Caco-2 (cell line): ENCODE data around the gene LPA. TPM values are rescaled to one million over a fixed set of nuclear protein-coding genes. Genes with fewer than 3 reads are reported as not detected.

ENCODE experiments used
- BruUV-seq: library from RNA; stranded (reverse); fragments of 400-500 nt; replicated peaks from 2 replicates; lab custom pipeline; 2021; lab: Mats Ljungman, UMichigan
- CTCF ChIA-PET: fragments of 300-600 bp; sonication (Branson Sonifier 250); formaldehyde crosslinking; loops from one replicate; lab custom pipeline; 2022; ENCODE audit warnings: antibody characterized with exemption; lab: Charles Lee
- POLR2A ChIA-PET: fragments of 300-600 bp; sonication (Branson Sonifier 250); formaldehyde crosslinking; loops from one replicate; lab custom pipeline; 2022; ENCODE audit warnings: antibody characterized with exemption; lab: Charles Lee
- DNase-seq, 2 experiments: peaks; one replicate each; pipeline versions ENCODE4 v3.0.0 to v3.0.0-alpha.2; 2020 to 2022
- H3K27me3 ChIP-seq: replicated peaks from 2 replicates; pipeline ENCODE4 v1.6.0; 2011; ENCODE audit warnings: low read length; ENCODE audit not compliant: control insufficient read depth, insufficient read depth
- H3K36me3 ChIP-seq: 2 replicates; pipeline ENCODE4 v1.5.1; 2011; ENCODE audit warnings: low read length; ENCODE audit not compliant: control insufficient read depth, insufficient read depth
- H3K4me1 ChIP-seq: fragments of 250-450 bp; sonication (Bioruptor Pico); 2 replicates; pipeline ENCODE4 v1.5.1; 2020; ENCODE audit warnings: mild to moderate bottlenecking
- H3K4me3 ChIP-seq: 2 replicates; pipeline ENCODE4 v1.5.1; 2011; ENCODE audit warnings: low read depth, mild to moderate bottlenecking, control low read depth, low read length
- H3K9me3 ChIP-seq: fragments of 250-450 bp; sonication (Bioruptor Pico); 2 replicates; pipeline ENCODE4 v1.5.1; 2020; ENCODE audit warnings: mild to moderate bottlenecking, moderate library complexity
- H3K27ac Mint-ChIP-seq: one replicate; pipeline ENCODE4 v1.8.0; 2022; ENCODE audit warnings: mixed read lengths; ENCODE audit not compliant: unreplicated experiment
- H3K27me3 Mint-ChIP-seq: one replicate; pipeline ENCODE4 v1.8.0; 2022; ENCODE audit warnings: mixed read lengths; ENCODE audit not compliant: insufficient read depth, unreplicated experiment
- H3K36me3 Mint-ChIP-seq: one replicate; pipeline ENCODE4 v1.8.0; 2022; ENCODE audit warnings: mild to moderate bottlenecking, mixed read lengths; ENCODE audit not compliant: insufficient read depth, unreplicated experiment
- H3K4me1 Mint-ChIP-seq: one replicate; pipeline ENCODE4 v1.8.0; 2022; ENCODE audit warnings: low read depth, mixed read lengths; ENCODE audit not compliant: unreplicated experiment
- H3K4me3 Mint-ChIP-seq: one replicate; pipeline ENCODE4 v1.8.0; 2022; ENCODE audit warnings: mild to moderate bottlenecking, moderate library complexity, mixed read lengths; ENCODE audit not compliant: unreplicated experiment
- H3K9me3 Mint-ChIP-seq: one replicate; pipeline ENCODE4 v1.8.0; 2022; ENCODE audit warnings: mixed read lengths; ENCODE audit not compliant: unreplicated experiment
- CTCF ChIP-seq, 2 experiments: fragments of 200-600 bp in 1 of 2; IDR thresholded peaks; 1 replicate in 1 of 2; 2 replicates in 1 of 2; pipeline versions ENCODE4 v1.5.1 to v1.8.0; 2011 to 2022; ENCODE audit warnings: antibody characterized with exemption in 1 of 2, control low read depth in 1 of 2, inconsistent platforms in 1 of 2, low read depth in 1 of 2, low read length in 1 of 2, mild to moderate bottlenecking in 1 of 2, moderate library complexity in 1 of 2; ENCODE audit not compliant: insufficient read depth in 1 of 2, severe bottlenecking in 1 of 2, unreplicated experiment in 1 of 2
- intact Hi-C: fragments of 100-400 bp; cut with micrococcal nuclease; formaldehyde crosslinking; loops from one replicate; pipeline ENCODE4 v1.10.0; 2022; ENCODE audit not compliant: unreplicated experiment
- total RNA-seq: library from RNA; stranded (reverse); gene quantifications from 2 replicates; pipeline ENCODE4 v1.2.3, GENCODE V29; 2022

LPA gene
- total RNA-seq, 1 experiment from 2014 or later: not detected

- intact Hi-C loops: no loop called here
- H3K36me3 Mint-ChIP-seq: no peaks in the 10 kb centered on the region
- CTCF ChIA-PET: no interaction called here
These were observed 140.9 kb downstream of the LPA start for GRCh38 chr6:160523223-160523622.

GRCh38 chr6:160520043-160520904 is 143.8 kb downstream of the LPA start:
- H3K27me3 Mint-ChIP-seq: peaks cover 3% of the 10 kb centered on the region
- DNase-seq: peak; percentile 68 to 85
- POLR2A ChIA-PET: no interaction called here

More at GRCh38 chr6:160523223-160523622, 140.9 kb downstream of the LPA start:
- no peak for DNase-seq
- no peaks in the 10 kb centered on the region for H3K36me3 ChIP-seq
- no peaks in the 10 kb centered on the region for H3K4me1 Mint-ChIP-seq
- H3K27me3 ChIP-seq: no peaks in the 10 kb centered on the region; the same call in 1 of the 2 replicates
- H3K9me3 ChIP-seq: no peaks in the 10 kb centered on the region
- H3K9me3 Mint-ChIP-seq: peaks cover 6% of the 10 kb centered on the region
- H3K4me3 ChIP-seq: no peak overlapping the region
- no TSS peak for BruUV-seq
- H3K4me3 Mint-ChIP-seq: no peak overlapping the region
- TF ChIP-seq CTCF (IDR thresholded peaks at IDR 0.05; ENCODE audit: insufficient read depth in 1 of 2, low read depth in 1 of 2, low read length in 1 of 2, severe bottlenecking in 1 of 2, unreplicated experiment in 1 of 2): no peak
- H3K27me3 Mint-ChIP-seq: peaks cover 3% of the 10 kb centered on the region
- POLR2A ChIA-PET: no interaction called here
- no peak overlapping the region for H3K27ac Mint-ChIP-seq
- H3K4me1 ChIP-seq: no peaks in the 10 kb centered on the region

More at GRCh38 chr6:160520043-160520904, 143.8 kb downstream of the LPA start:
- H3K4me1 Mint-ChIP-seq: no peaks in the 10 kb centered on the region
- H3K9me3 ChIP-seq: no peaks in the 10 kb centered on the region
- no peaks in the 10 kb centered on the region for H3K9me3 Mint-ChIP-seq
- intact Hi-C loops: loop anchor here (1.0 kb wide), 2 partner anchors 14 to 148 kb away; no protein-coding TSS in a partner anchor
- H3K36me3 ChIP-seq: no peaks in the 10 kb centered on the region
- peak overlapping the region; percentile 63 for H3K27ac Mint-ChIP-seq
- H3K27me3 ChIP-seq: no peaks in the 10 kb centered on the region; the same call in 1 of the 2 replicates
- H3K4me3 Mint-ChIP-seq: peak overlapping the region; percentile 96
- CTCF ChIA-PET: interaction anchor here (1.0 to 2.4 kb wide), 2 partner anchors 14 to 657 kb away, joined by 3 to 29 read pairs; no protein-coding TSS in a partner anchor
- BruUV-seq: no TSS peak
- no peaks in the 10 kb centered on the region for H3K36me3 Mint-ChIP-seq
- H3K4me1 ChIP-seq: no peaks in the 10 kb centered on the region
- peak in 1 of 2 experiments; percentile 27 for TF ChIP-seq CTCF (IDR thresholded peaks at IDR 0.05; ENCODE audit: insufficient read depth in 1 of 2, low read depth in 1 of 2, low read length in 1 of 2, severe bottlenecking in 1 of 2, unreplicated experiment in 1 of 2)
- peak overlapping the region; percentile 49 for H3K4me3 ChIP-seq
